Skeletal muscle tissue (tissue), 4 donors: ENCODE data around the gene FAM210B. TPM values are rescaled to one million over a fixed set of nuclear protein-coding genes. Genes with fewer than 3 reads are reported as not detected.

ENCODE experiments used
- H3K27ac ChIP-seq: one replicate; pipeline ENCODE4 v1.7.0; 2013; ENCODE audit warnings: mild to moderate bottlenecking, low read depth, low read length, inconsistent platforms
- H3K27me3 ChIP-seq, 3 donors: one replicate each; pipeline ENCODE4 v1.7.0; 2013; ENCODE audit warnings: low read length in 3 of 3; ENCODE audit not compliant: control insufficient read depth in 3 of 3, insufficient read depth in 3 of 3
- H3K36me3 ChIP-seq, 3 donors: one replicate each; pipeline ENCODE4 v1.7.0; 2013; ENCODE audit warnings: low read length in 3 of 3; ENCODE audit not compliant: control insufficient read depth in 3 of 3, insufficient read depth in 3 of 3
- H3K4me1 ChIP-seq, 3 donors: one replicate each; pipeline ENCODE4 v1.7.0; 2013; ENCODE audit warnings: low read length in 3 of 3, mild to moderate bottlenecking in 3 of 3; ENCODE audit not compliant: control insufficient read depth in 3 of 3, insufficient read depth in 3 of 3
- H3K4me3 ChIP-seq, 3 donors: one replicate each; pipeline ENCODE4 v1.7.0; 2013; ENCODE audit warnings: low read length in 3 of 3
- H3K9ac ChIP-seq, 3 donors: one replicate each; pipeline ENCODE4 v1.7.0; 2013; ENCODE audit warnings: low read length in 3 of 3, mild to moderate bottlenecking in 3 of 3, moderate library complexity in 2 of 3, low read depth in 1 of 3
- H3K9me3 ChIP-seq, 3 donors: one replicate each; pipeline ENCODE4 v1.7.0; 2013; ENCODE audit warnings: low read length in 3 of 3; ENCODE audit not compliant: control insufficient read depth in 3 of 3
- total RNA-seq: library from RNA; depleted of rRNA; stranded (reverse); fragments of >200 nt; gene quantifications from one replicate; pipeline ENCODE4 v1.2.3, GENCODE V29; 2014
- donor health status: Osteomylitis.

FAM210B gene
- total RNA-seq, 1 donor from 2014 or later = 31.8 TPM

DNA sequence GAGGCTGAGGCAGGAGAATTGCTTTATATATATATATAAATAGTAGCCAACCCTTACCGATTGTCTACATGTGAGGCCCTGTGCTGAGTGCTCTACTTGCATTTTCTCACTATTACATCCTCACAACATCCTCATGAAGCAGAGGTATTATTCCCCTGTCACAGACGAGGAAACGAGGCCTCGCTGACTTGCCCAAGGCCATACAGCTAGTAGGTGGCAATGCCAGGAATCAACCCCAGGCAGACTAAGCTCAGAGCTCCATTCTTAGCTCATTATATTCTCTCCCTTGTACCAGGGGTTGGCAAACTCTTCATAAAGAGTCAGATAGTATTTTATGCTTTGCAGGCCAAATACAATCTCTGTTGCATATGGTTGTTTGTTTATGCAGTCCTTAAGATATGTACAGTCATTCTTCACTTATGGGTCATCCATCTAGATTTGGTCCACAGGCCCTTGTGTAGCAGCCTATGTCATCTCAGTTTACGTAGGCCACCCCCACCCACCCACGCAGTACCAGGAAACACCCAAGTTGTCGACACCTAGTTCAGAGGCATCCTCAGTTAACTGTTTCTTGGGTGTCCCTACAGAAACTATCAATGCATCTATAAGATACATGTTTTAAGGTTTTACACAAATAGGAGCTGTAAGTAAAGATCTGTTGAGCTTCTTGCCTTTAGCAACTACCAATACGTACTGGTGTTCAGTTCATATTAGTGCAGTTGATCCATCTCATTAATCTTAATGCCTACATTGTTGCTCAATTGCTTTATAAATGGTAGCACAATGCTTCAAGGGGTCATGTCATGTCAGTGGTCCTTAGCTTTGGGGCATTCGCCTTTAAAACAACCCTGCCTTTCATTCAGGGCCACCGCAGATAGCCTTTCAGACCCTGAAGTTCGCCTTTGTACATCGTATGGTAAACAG lies 56.3 kb downstream of the FAM210B start:
- peaks cover 0 to 5% (median 2%) of the 10 kb centered on the region in 3 donors for H3K36me3 ChIP-seq
- no peak overlapping the region for H3K9ac ChIP-seq
- peaks cover 3 to 11% (median 5%) of the 10 kb centered on the region in 3 donors for H3K4me1 ChIP-seq
- H3K4me3 ChIP-seq = no peak overlapping the region
- no peak overlapping the region for H3K27ac ChIP-seq
- H3K9me3 ChIP-seq = no peaks in the 10 kb centered on the region
- no peaks in the 10 kb centered on the region for H3K27me3 ChIP-seq

DNA sequence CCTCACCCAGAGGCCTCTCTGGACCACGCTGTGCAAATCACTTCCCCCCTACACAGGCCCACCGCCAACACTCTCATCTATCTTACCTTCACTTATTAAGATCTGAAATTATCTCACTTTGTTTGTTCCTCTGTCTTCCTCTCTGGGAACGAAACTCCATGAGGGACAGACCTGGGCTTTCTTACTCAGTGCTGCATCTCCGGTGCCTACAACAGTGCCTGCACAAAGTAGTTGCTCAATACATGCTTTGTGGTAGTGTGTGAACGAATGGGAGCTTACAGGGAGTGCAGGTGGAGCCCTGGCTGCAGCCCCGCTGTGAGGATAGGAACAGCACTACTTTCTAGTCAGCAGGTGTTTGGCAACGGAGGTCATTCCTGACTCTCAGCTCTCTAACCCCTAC lies 58.6 kb downstream of the FAM210B start:
- no peak overlapping the region for H3K27ac ChIP-seq
- no peaks in the 10 kb centered on the region for H3K27me3 ChIP-seq
- H3K9ac ChIP-seq = no peak overlapping the region
- H3K9me3 ChIP-seq = no peaks in the 10 kb centered on the region
- H3K4me3 ChIP-seq = no peak overlapping the region
- peaks cover 0 to 5% (median 2%) of the 10 kb centered on the region in 3 donors for H3K36me3 ChIP-seq
- H3K4me1 ChIP-seq = peaks cover 0 to 6% (median 0%) of the 10 kb centered on the region in 3 donors

DNA sequence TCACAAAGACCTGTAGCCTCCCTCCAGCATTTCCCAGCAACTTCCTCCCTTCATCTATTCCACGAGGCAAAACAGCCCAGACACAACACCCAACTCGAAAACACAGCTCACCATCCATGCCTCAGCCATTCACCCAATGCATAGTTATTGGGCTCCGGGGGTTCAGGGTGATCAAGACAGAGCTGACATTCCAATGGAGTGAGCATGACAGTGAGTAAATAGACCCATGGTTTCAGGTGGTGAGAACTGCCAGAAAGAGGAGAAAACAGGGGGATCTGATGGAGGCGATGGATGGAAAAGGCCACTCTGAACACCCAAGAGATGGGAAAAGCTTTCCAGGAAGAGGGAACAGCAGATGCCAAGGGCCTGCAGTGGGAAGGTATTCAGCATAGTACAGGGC lies 59.1 kb downstream of the FAM210B start:
- peaks cover 0 to 6% (median 0%) of the 10 kb centered on the region in 3 donors for H3K4me1 ChIP-seq
- H3K27me3 ChIP-seq = no peaks in the 10 kb centered on the region
- H3K36me3 ChIP-seq = peaks cover 0 to 5% (median 0%) of the 10 kb centered on the region in 3 donors
- H3K4me3 ChIP-seq = no peak overlapping the region
- H3K27ac ChIP-seq = peak overlapping the region; percentile 23
- H3K9ac ChIP-seq = no peak overlapping the region
- no peaks in the 10 kb centered on the region for H3K9me3 ChIP-seq

Other genes starting within 250 kb of the FAM210B start
- gene MC3R, start 110.2 kb upstream of the FAM210B start, total RNA-seq = not detected
- gene AURKA, start 33.2 kb downstream of the FAM210B start, total RNA-seq = 9.4 TPM
- 20.9 TPM for gene CSTF1, start 33.7 kb downstream of the FAM210B start, total RNA-seq
- gene CASS4, start 53.3 kb downstream of the FAM210B start, total RNA-seq = 3.7 TPM
- 68.4 TPM for gene RTF2, start 109.7 kb downstream of the FAM210B start, total RNA-seq
- gene FAM209A, start 165.8 kb downstream of the FAM210B start, total RNA-seq = not detected
- gene FAM209B, start 174.3 kb downstream of the FAM210B start, total RNA-seq = not detected